Renal pelvis (tissue), 3 donors: ENCODE measurements around the gene CA12. TPM values are rescaled to one million over a fixed set of nuclear protein-coding genes. Genes with fewer than 3 reads are reported as not detected.

Experiments
- polyA plus RNA-seq, 3 donors: library from polyadenylated mRNA; unstranded; fragments of 120-200 nt; gene quantifications; one replicate each; pipeline ENCODE4 v1.2.1, GENCODE V29; 2013; ENCODE audit not compliant: insufficient read length in 3 of 3

CA12 gene
- polyA plus RNA-seq, 3 donors, result 92.1 to 128 (median 123) TPM

Other genes starting within 250 kb of the CA12 start
- 10 to 100 TPM; 80.5 to 91.9 (median 82.9) TPM for gene RPS27L, start 224.4 kb downstream of the CA12 start, polyA plus RNA-seq
- 10 to 100 TPM; 24.8 to 31.6 (median 29.3) TPM for gene RAB8B, start 192.2 kb downstream of the CA12 start, polyA plus RNA-seq
- 10 to 100 TPM; 15.7 to 19.9 (median 17.6) TPM for gene APH1B, start 104.2 kb downstream of the CA12 start, polyA plus RNA-seq
- 10 to 100 TPM; 36.3 to 45.9 (median 40.2) TPM for gene USP3, start 122.7 kb upstream of the CA12 start, polyA plus RNA-seq
- 1 to 10 TPM; 1.5 to 1.6 (median 1.6) TPM for gene FBXL22, start 215.5 kb upstream of the CA12 start, polyA plus RNA-seq